ENCODE data around the gene APOO.
"Not testable (repeated sequence)": the region's sequence is repeated elsewhere in the genome, so short reads cannot be mapped to it uniquely, and the experiment has no call there.

Gene APOO

GRCh38 chrX:23861215-23861896, 46.4 kb downstream of the APOO start:
- TF ChIP-seq, protein P1, sequence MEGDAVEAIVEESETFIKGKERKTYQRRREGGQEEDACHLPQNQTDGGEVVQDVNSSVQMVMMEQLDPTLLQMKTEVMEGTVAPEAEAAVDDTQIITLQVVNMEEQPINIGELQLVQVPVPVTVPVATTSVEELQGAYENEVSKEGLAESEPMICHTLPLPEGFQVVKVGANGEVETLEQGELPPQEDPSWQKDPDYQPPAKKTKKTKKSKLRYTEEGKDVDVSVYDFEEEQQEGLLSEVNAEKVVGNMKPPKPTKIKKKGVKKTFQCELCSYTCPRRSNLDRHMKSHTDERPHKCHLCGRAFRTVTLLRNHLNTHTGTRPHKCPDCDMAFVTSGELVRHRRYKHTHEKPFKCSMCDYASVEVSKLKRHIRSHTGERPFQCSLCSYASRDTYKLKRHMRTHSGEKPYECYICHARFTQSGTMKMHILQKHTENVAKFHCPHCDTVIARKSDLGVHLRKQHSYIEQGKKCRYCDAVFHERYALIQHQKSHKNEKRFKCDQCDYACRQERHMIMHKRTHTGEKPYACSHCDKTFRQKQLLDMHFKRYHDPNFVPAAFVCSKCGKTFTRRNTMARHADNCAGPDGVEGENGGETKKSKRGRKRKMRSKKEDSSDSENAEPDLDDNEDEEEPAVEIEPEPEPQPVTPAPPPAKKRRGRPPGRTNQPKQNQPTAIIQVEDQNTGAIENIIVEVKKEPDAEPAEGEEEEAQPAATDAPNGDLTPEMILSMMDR (IDR thresholded peaks at IDR 0.05; ENCODE audit: control insufficient read depth, extremely low read depth, insufficient read depth): no peak

DNA sequence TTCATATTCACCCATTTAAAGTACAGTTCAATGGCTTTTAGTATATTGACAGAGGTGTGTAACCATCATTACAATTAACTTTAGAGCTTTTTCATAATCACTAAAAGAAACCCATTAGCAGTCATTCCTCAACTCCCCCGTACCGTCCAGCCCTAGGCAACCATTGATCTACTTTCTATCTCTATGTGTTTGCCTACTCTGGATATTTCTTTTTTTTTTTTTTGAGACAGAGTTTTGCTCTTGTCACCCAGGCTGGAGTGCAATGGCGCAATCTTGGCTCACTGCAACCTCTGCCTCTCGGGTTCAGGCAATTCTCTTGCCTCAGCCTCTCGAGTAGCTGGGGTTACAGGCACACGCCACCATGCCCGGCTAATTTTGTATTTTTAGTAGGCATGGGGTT, 48.5 kb downstream of the APOO start:
- not testable (repeated sequence) for H3K4me3 ChIP-seq (ENCODE audit: low read depth, low read length); DNase-seq (ENCODE audit: low read depth)

More at GRCh38 chrX:23861215-23861896, 46.4 kb downstream of the APOO start:
- no peak overlapping the region for H3K4me3 ChIP-seq (ENCODE audit: low read depth, low read length)
- no peak for DNase-seq (ENCODE audit: low read depth)

GRCh38 chrX:23857935-23858334, 49.8 kb downstream of the APOO start:
- H3K4me3 ChIP-seq (ENCODE audit: low read depth, low read length): no peak overlapping the region
- TF ChIP-seq, protein P1 (IDR thresholded peaks at IDR 0.05; ENCODE audit: control insufficient read depth, extremely low read depth, insufficient read depth): no peak
- no peak for DNase-seq (ENCODE audit: low read depth)

GRCh38 chrX:23857363-23857762, 50.4 kb downstream of the APOO start:
- no peak for DNase-seq (ENCODE audit: low read depth)
- TF ChIP-seq, protein P1 (IDR thresholded peaks at IDR 0.05; ENCODE audit: control insufficient read depth, extremely low read depth, insufficient read depth): no peak
- H3K4me3 ChIP-seq (ENCODE audit: low read depth, low read length): no peak overlapping the region

DNA sequence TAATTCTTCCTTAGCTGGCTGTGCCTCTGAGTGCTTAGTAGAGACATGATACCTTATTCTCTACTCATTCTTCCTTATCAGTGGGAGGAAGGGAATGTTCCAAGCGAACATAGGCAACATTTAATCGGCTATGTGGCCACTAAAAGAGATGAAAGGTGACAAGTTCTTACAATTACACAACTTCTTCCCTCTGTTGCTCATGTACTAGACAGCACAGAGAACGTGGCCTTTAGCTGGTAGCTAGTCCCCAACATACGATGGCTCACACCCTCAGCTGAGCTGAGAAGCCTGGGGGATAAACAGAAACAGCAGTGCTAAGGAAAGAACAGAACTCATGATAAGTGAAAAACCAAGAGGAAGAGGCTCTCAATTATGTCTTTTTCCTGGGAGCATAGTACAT, 52.2 kb downstream of the APOO start:
- no peak for DNase-seq (ENCODE audit: low read depth)
- H3K4me3 ChIP-seq (ENCODE audit: low read depth, low read length): no peak overlapping the region
- TF ChIP-seq, protein P1 (IDR thresholded peaks at IDR 0.05; ENCODE audit: control insufficient read depth, extremely low read depth, insufficient read depth): no peak

DNA sequence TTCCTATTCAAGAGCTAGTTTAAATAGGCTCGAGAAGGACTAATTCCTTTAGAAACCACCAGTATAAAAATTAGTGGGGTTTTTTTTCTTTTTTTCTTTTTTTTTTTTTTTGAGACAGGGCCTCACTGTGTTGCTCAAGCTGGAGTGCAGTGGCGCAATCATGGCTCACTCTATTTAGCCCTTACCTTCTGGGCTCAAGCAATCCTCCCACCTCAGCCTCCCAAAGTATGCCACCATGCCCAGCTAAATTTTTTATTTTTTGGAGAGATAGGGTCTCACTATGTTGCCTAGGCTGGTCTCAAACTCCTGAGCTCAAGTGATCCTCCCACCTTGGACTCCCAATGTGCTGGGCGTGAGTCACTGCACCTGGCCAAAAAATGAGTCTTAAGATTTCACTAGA, 52.8 kb downstream of the APOO start:
- TF ChIP-seq, protein P1 (IDR thresholded peaks at IDR 0.05; ENCODE audit: control insufficient read depth, extremely low read depth, insufficient read depth): no peak
- no peak for DNase-seq (ENCODE audit: low read depth)
- no peak overlapping the region for H3K4me3 ChIP-seq (ENCODE audit: low read depth, low read length)

DNA sequence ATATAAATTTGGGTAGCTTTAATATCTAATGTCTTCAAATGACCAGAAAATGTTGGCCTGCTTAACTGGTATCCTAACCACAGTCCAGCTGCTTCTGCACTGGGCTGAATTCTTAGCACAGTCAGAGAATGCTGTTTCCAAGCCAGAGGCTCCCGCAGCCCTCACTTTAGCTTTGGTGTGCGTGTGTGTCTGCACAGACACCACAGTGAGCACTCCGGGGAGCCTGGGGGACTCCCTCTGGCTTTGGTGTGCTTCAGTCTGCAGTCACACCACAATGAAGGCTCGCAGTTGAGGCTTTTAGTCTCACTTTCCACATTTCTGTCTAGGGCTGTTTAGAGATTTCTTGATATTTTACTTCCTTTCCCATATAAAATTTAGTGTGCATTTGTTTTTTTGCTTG, 53.6 kb downstream of the APOO start:
- no peak overlapping the region for H3K4me3 ChIP-seq (ENCODE audit: low read depth, low read length)
- no peak for DNase-seq (ENCODE audit: low read depth)
- TF ChIP-seq, protein P1 (IDR thresholded peaks at IDR 0.05; ENCODE audit: control insufficient read depth, extremely low read depth, insufficient read depth): no peak
